SW480 (cell line): ENCODE measurements around the gene LDB3.
A peak's percentile ranks its signal among the peaks of the same experiment; 100 is the strongest.

Source experiments
- DNase-seq: peaks from one replicate; pipeline ENCODE4 v3.0.0-alpha.2; 2016; ENCODE audit warnings: low spot score

Gene LDB3

GRCh38 chr10:86759073-86759672 is 90.9 kb downstream of the LDB3 start:
- peak; percentile 25 for DNase-seq

GRCh38 chr10:86763404-86763803 is 95.1 kb downstream of the LDB3 start:
- no peak for DNase-seq

DNA sequence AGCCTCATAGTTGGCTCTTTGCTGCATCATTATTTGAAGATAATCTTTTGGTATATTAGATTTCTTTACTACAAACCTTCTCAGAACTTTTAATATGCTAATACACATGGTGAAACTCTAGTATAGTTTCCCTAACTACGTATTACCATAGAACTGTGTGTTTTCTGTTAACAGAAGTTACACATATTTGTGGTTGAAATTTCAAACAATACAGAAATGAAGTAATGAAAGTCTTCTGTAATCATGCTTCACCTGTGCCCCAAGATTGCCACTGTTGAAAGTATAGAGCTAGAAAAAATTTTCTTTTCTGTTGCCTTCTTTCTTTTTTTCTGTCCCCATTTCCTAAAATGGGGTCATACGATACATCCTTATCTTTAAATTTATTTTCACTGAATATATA is 97.2 kb downstream of the LDB3 start:
- no peak for DNase-seq

DNA sequence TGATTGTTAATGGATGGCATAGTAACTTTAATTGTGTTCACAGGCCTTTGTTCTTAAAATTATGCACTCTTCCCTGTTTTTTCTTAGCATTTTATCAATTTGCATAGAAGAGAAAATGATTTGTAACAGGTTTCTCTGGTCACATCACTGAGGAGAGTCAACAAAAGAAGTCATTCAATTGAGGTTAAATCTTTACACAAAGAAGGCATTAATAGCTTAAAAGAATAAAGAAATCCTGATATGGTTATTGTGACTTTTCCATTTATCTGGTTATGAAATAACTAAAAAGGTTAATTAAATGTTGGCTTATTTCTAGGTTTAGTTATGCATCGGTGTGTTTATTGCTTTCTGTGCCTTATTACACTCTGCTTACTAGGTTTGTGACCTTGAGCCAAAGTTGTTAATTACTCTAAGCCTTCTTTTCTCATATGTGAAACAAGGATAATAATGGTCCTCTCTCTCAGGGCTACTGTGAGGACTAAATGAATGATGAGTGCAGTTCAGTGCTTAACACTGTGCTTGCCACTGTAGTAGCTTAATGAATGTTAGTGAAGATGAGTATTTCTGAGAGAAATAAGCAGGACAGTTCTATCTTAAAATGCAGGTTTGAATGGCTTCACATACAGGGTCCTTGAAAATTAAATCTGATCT is 100.2 kb downstream of the LDB3 start:
- DNase-seq = no peak

- no peak for DNase-seq
Measured at GRCh38 chr10:86769991-86770390, 101.7 kb downstream of the LDB3 start.

- no peak for DNase-seq
Measured at GRCh38 chr10:86770412-86770960, 102.2 kb downstream of the LDB3 start.

DNA sequence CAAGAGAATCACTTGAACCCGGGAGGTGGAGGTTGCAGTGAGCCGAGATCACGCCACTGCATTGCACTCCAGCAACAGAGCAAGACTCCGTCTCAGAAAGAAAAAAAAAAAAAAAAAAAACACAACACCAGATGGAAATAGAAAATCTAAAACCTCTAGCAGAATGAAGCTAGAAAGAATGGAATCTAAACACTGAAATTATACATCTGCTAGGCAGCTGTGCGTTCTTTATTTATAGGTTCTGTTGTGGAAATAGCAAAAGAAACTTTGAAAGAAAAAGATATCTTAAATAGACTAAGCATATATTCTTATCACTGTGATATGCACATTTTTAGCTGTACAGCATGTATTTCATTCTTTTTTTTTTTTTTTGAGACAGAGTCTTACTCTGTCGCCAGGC is 105.2 kb downstream of the LDB3 start:
- no peak for DNase-seq

DNA sequence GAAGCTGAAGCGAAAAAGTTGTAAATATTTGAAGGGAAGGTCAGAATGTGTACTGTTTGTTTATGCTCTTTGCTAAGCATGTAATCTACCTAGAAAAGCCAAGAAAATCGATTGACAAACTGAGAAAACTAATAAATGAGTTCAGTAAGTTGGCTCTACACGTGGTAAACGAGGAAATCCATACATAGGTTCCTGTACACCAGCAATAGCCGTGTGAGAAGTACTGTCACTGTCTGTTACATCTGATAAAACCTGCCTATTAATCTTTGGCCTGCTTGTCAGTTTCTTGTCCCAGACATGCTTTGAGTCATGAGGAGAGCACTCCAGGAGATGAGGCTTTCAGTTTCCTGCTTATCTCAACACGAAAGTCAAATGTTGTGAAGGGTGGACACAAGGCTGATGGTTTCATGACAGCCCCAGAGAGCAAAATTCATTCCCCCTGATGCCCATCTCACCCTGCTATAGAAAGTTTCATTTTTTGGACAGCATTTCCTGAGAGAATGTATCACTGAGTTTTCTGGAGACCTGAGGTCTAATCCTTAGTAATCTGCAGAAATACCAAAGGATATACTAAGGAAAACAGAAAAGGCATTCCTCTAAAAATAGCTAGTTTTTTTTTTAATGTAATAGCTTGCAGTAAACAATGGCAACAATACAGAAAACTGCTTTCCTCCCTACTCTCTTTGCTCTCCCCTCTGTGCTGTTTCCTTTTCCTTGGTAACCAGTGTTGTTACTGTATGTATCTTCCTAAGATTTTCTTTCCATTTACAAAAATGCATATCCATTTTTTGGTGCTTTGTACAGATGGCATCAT is 107.0 kb downstream of the LDB3 start:
- DNase-seq = no peak

- no peak for DNase-seq
Measured at GRCh38 chr10:86775870-86776180, 107.5 kb downstream of the LDB3 start.

- DNase-seq = no peak
Measured at GRCh38 chr10:86779220-86780017, 111.1 kb downstream of the LDB3 start.

DNA sequence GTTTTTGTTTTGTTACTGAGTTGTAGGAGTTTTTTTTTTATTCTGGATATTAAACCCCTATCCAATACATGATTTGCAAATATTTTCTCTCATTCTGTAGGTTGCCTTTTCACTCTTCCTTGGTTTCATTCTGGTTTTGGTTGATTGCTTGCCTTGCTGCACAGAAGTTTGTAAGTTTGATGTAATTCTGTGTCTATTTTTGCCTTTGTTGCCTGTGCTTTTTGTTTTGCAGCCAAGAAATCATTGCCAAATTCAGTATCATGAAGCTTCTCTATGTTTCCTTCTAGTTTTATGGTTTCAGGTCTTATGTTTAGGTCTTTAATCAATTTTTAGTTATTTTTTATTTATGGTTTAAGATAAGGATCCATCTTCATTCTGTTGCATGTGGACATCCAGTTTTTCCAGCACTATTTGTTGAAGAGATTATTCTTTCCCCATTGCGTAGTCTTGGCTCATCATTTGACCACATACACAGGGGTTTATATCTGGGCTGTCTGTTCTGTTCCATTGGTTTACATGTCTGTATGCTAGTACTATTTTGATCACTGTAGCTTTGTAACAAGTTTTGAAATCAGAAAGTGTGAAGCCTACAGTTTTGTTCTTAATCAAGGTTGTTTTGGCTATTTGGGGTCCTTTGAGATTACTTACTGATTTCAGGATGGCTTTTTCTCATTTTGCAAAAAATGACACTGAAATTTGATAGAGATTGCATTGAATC is 114.5 kb downstream of the LDB3 start:
- DNase-seq = no peak

- DNase-seq = no peak
Measured at GRCh38 chr10:86785037-86785436, 116.7 kb downstream of the LDB3 start.
